ENCODE measurements around the gene OSBPL7.
A peak's percentile ranks its signal among the peaks of the same experiment; 100 is the strongest.

The OSBPL7 gene

DNA sequence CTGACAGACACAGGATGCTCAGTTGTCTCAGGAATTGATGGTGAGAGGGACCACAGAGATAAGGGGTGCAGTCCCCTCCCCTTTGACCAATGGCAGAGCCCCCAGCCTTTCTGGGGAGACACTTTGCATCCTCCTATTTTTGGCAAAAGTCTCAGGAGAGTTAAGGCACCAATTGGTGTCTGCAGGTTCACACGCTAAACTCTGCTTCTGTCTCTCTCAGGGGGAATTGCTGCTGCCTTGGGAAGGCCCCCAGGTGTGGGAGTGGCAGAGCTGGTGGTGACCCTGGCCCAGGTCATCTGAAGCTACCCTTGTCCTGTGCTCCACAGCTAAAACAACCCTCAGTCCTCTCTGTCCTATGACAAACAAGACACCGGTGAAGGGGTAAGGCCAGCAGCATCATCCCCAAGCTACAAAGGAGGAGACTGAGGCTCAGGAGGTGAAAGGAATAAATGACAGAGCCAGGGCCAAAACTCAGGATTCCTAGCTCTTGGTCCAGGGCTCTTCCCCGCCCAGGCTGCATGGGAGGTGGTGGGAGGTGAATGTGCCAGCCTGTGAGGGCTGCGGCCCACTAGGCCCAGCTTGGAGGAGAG, 20.3 kb downstream of the OSBPL7 start:
- TF ChIP-seq, protein P1, sequence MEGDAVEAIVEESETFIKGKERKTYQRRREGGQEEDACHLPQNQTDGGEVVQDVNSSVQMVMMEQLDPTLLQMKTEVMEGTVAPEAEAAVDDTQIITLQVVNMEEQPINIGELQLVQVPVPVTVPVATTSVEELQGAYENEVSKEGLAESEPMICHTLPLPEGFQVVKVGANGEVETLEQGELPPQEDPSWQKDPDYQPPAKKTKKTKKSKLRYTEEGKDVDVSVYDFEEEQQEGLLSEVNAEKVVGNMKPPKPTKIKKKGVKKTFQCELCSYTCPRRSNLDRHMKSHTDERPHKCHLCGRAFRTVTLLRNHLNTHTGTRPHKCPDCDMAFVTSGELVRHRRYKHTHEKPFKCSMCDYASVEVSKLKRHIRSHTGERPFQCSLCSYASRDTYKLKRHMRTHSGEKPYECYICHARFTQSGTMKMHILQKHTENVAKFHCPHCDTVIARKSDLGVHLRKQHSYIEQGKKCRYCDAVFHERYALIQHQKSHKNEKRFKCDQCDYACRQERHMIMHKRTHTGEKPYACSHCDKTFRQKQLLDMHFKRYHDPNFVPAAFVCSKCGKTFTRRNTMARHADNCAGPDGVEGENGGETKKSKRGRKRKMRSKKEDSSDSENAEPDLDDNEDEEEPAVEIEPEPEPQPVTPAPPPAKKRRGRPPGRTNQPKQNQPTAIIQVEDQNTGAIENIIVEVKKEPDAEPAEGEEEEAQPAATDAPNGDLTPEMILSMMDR (IDR thresholded peaks at IDR 0.05), result no peak
- H3K4me3 ChIP-seq, result no peak overlapping the region
- DNase-seq (ENCODE audit: low spot score), result peak; percentile 56
- no peak overlapping the region for H3K27ac ChIP-seq

DNA sequence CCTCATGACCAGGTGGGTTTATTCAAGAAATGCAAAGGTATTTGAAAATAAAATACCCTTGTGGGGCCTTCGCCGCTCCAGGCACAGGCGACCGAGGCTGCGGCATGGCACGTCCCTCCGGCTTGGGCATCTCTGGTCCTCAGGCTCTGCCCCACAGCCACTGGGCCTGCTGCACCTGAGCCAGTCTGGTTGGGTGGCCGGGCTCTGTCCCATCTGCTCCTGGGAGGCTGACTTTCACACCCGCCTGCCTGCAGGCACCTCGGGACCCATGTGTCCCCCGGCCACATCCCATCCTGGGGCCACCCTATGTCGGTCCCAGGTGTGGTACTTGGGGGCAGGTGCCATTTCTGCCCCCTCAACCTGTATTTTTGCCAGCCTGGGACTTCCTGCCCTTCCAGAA, 20.9 kb downstream of the OSBPL7 start:
- peak; percentile 60 for DNase-seq (ENCODE audit: low spot score)
- Histone ChIP-seq H3K4me3 (no peak overlapping the region), H3K27ac (no peak overlapping the region)
- TF ChIP-seq, protein P1 (IDR thresholded peaks at IDR 0.05), result no peak

DNA sequence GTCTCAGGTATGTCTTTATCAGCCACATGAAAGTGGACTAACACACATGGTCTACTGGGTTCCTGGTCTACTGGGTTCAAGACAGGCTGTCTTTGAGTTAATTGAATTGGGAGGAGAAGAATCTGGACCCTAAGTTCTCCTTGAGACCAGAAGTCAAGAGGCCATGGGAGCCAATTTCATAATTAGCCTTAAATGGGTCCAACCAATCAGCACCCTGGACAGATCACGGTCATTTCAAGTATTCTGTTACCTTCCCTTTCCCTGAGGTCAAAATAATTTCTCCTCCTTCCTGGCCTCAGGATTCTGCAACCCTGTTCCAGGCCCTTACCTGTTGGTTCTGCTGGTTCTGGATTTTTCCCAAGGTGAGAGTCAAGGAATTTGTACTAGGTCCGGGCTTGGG, 23.8 kb downstream of the OSBPL7 start:
- DNase-seq (ENCODE audit: low spot score), result peak; percentile 7
- no peak overlapping the region for H3K27ac ChIP-seq
- TF ChIP-seq, protein P1 (IDR thresholded peaks at IDR 0.05), result no peak
- H3K4me3 ChIP-seq, result no peak overlapping the region

DNA sequence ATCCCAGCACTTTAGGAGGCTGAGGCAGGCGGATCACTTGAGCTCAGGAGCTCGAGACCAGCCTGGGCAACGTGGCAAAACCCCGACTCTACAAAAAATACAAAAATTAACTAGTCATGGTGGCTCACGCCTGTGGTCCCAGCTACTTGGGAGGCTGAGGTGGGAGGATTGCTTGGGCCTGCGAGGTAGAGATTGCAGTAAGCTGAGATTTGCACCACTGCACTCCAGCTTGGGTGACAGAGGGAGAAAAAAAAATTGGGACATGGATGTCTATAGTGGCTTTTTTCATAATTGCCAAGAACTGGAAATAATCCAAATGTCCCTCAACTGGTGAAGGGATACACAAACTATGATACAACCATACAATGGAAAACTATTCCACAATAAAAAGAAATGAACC, 28.6 kb downstream of the OSBPL7 start:
- Histone ChIP-seq H3K4me3 (no peak overlapping the region), H3K27ac (no peak overlapping the region)
- TF ChIP-seq, protein P1 (IDR thresholded peaks at IDR 0.05), result no peak
- DNase-seq (ENCODE audit: low spot score), result peak; percentile 50

DNA sequence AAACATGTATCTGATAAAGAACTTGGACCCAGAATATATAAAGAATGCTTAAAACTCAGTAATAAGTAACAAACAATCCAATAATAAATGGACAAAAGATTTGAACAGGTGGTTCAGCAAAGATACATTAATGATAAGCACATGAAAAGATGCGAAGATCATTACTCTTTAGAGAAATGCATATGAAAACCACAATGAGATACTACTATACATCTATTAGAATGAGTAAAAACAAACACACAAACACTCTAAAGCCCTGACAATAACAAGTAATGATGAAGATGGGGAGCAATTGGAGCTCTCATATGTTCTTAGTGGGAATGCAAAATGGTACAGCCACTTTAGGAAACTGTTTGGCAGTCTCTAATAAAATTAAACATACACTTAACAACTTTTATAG, 29.1 kb downstream of the OSBPL7 start:
- Histone ChIP-seq H3K27ac (no peak overlapping the region), H3K4me3 (no peak overlapping the region)
- TF ChIP-seq, protein P1 (IDR thresholded peaks at IDR 0.05), result no peak
- DNase-seq (ENCODE audit: low spot score), result no peak

DNA sequence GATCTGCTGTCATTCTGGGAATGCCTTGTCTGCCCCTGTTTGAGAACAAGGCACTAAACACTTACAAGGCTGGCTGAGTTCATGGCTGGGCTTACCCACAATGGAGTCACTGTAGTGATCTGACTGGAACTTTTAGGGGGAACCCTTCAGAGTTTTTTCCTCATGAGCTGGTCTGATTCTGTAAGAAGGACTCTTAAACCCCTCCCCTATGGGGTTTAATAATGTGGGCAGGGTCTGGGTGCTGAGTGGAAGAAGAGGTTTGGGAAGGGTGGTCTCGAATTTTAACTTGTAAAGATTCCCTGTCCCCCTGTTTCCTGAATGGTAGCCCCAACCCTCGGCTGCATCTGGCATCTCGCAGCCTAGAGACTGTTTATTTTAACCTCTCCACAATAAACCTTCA, 30.6 kb downstream of the OSBPL7 start:
- H3K4me3 ChIP-seq, result no peak overlapping the region
- DNase-seq (ENCODE audit: low spot score), result peak; percentile 11
- H3K27ac ChIP-seq, result no peak overlapping the region
- TF ChIP-seq, protein P1 (IDR thresholded peaks at IDR 0.05), result no peak

Measured in coronary artery (tissue), 2 donors.